H9 (cell line): ENCODE data around the gene MEIS3. TPM values are rescaled to one million over a fixed set of nuclear protein-coding genes. Genes with fewer than 3 reads are reported as not detected.

Experiments used
- DNase-seq: peaks from one replicate; pipeline ENCODE4 v3.0.0-alpha.2; 2017
- H2AFZ ChIP-seq: one replicate; pipeline ENCODE4 v1.6.1; 2013; ENCODE audit warnings: mild to moderate bottlenecking, low read length, control low read depth, moderate library complexity
- H2AK5ac ChIP-seq: 2 replicates; pipeline ENCODE4 v1.6.1; 2013; ENCODE audit warnings: low read length, control low read depth, mixed read lengths; ENCODE audit not compliant: insufficient read length
- H2BK120ac ChIP-seq: one replicate; pipeline ENCODE4 v1.6.1; 2013; ENCODE audit warnings: low read depth, mild to moderate bottlenecking, low read length, control low read depth, inconsistent platforms; ENCODE audit not compliant: poor library complexity, severe bottlenecking
- H2BK12ac ChIP-seq: 2 replicates; pipeline ENCODE4 v1.6.1; 2013; ENCODE audit warnings: low read length, control low read depth, mixed read lengths, low read depth; ENCODE audit not compliant: insufficient read length
- H2BK15ac ChIP-seq: 2 replicates; pipeline ENCODE4 v1.6.1; 2013; ENCODE audit warnings: low read depth, low read length, control low read depth
- H2BK20ac ChIP-seq: one replicate; pipeline ENCODE4 v1.6.1; 2013; ENCODE audit warnings: low read depth, mild to moderate bottlenecking, low read length, control low read depth, inconsistent platforms; ENCODE audit not compliant: poor library complexity, severe bottlenecking
- H2BK5ac ChIP-seq: 2 replicates; pipeline ENCODE4 v1.6.1; 2013; ENCODE audit warnings: low read length, control low read depth, mixed read lengths; ENCODE audit not compliant: insufficient read length
- H3K14ac ChIP-seq: 2 replicates; pipeline ENCODE4 v1.6.1; 2013; ENCODE audit warnings: low read length, control low read depth; ENCODE audit not compliant: insufficient read depth
- H3K18ac ChIP-seq: 2 replicates; pipeline ENCODE4 v1.6.1; 2013; ENCODE audit warnings: low read depth, mild to moderate bottlenecking, mixed read lengths, low read length, control low read depth; ENCODE audit not compliant: insufficient read length
- H3K23ac ChIP-seq: 2 replicates; pipeline ENCODE4 v1.6.1; 2013; ENCODE audit warnings: low read length, control low read depth, mixed read lengths, low read depth; ENCODE audit not compliant: insufficient read length
- H3K23me2 ChIP-seq: 2 replicates; pipeline ENCODE4 v1.6.1; 2013; ENCODE audit warnings: low read depth, mild to moderate bottlenecking, mixed read lengths, low read length, control low read depth; ENCODE audit not compliant: insufficient read length, poor library complexity, severe bottlenecking
- H3K27ac ChIP-seq: 2 replicates; pipeline ENCODE4 v1.5.1; 2013; ENCODE audit warnings: low read length, control low read depth, mixed read lengths, low read depth; ENCODE audit not compliant: insufficient read length
- H3K27me3 ChIP-seq: 2 replicates; pipeline ENCODE4 v1.6.1; 2013; ENCODE audit warnings: low read length, control low read depth, inconsistent platforms; ENCODE audit not compliant: insufficient read depth
- H3K4ac ChIP-seq: 2 replicates; pipeline ENCODE4 v1.6.1; 2013; ENCODE audit warnings: low read depth, mild to moderate bottlenecking, control low read depth, inconsistent platforms, low read length, moderate library complexity
- H3K4me1 ChIP-seq: 2 replicates; pipeline ENCODE4 v1.6.1; 2013; ENCODE audit warnings: low read length, control low read depth, inconsistent platforms; ENCODE audit not compliant: insufficient read depth
- H3K4me2 ChIP-seq: 2 replicates; pipeline ENCODE4 v1.6.1; 2013; ENCODE audit warnings: low read length, control low read depth, mixed read lengths; ENCODE audit not compliant: insufficient read length, insufficient read depth
- H3K56ac ChIP-seq: 2 replicates; pipeline ENCODE4 v1.6.1; 2013; ENCODE audit warnings: low read depth, mild to moderate bottlenecking, mixed read lengths, low read length, control low read depth; ENCODE audit not compliant: insufficient read length
- H3K79me1 ChIP-seq: 2 replicates; pipeline ENCODE4 v1.6.1; 2013; ENCODE audit warnings: low read depth, mild to moderate bottlenecking, moderate library complexity, low read length, control low read depth, inconsistent platforms; ENCODE audit not compliant: insufficient read depth, poor library complexity, severe bottlenecking
- H3K79me2 ChIP-seq: 2 replicates; pipeline ENCODE4 v1.6.1; 2013; ENCODE audit warnings: low read length, control low read depth, inconsistent platforms; ENCODE audit not compliant: insufficient read depth
- H3K9ac ChIP-seq: 2 replicates; pipeline ENCODE4 v1.6.1; 2013; ENCODE audit warnings: low read length, control low read depth, mixed read lengths; ENCODE audit not compliant: insufficient read length; ENCODE audit errors: extremely low read depth
- H3K9me3 ChIP-seq: one replicate; pipeline ENCODE4 v1.6.1; 2013; ENCODE audit warnings: low read depth, low read length, inconsistent platforms; ENCODE audit not compliant: control insufficient read depth
- H3T11ph ChIP-seq: one replicate; pipeline ENCODE4 v1.6.1; 2013; ENCODE audit warnings: mild to moderate bottlenecking, low read length, control low read depth, inconsistent platforms
- H4K20me1 ChIP-seq: one replicate; pipeline ENCODE4 v1.6.1; 2013; ENCODE audit not compliant: control insufficient read depth, insufficient read length, insufficient read depth
- H4K5ac ChIP-seq: 2 replicates; pipeline ENCODE4 v1.6.1; 2013; ENCODE audit warnings: low read depth, mild to moderate bottlenecking, mixed read lengths, low read length, control low read depth; ENCODE audit not compliant: insufficient read length
- H4K8ac ChIP-seq: replicated peaks from 2 replicates; pipeline ENCODE4 v1.6.1; 2013; ENCODE audit warnings: low read length, control low read depth, mixed read lengths, low read depth; ENCODE audit not compliant: insufficient read length
- H4K91ac ChIP-seq: 2 replicates; pipeline ENCODE4 v1.6.1; 2013; ENCODE audit warnings: low read depth, mild to moderate bottlenecking, moderate library complexity, mixed read lengths, low read length, control low read depth; ENCODE audit not compliant: insufficient read length
- H3K27ac Mint-ChIP-seq, 3 experiments: 2 replicates in 2 of 3; 3 replicates in 1 of 3; pipeline ENCODE4 v1.8.0; 2020 to 2021; ENCODE audit warnings: mixed read lengths in 3 of 3, mild to moderate bottlenecking in 1 of 3, moderate library complexity in 1 of 3
- H3K27me3 Mint-ChIP-seq: 2 replicates; pipeline ENCODE4 v1.8.0; 2021; ENCODE audit warnings: low read depth, mild to moderate bottlenecking, moderate library complexity, mixed read lengths
- H3K36me3 Mint-ChIP-seq, 3 experiments: 2 replicates in 2 of 3; 3 replicates in 1 of 3; pipeline ENCODE4 v1.8.0; 2020 to 2021; ENCODE audit warnings: low read depth in 3 of 3, mixed read lengths in 3 of 3; ENCODE audit not compliant: insufficient read depth in 1 of 3
- H3K4me1 Mint-ChIP-seq, 2 experiments: 2 replicates each; pipeline ENCODE4 v1.8.0; 2020; ENCODE audit warnings: mixed read lengths in 2 of 2
- H3K4me3 Mint-ChIP-seq, 2 experiments: 2 replicates in 1 of 2; 3 replicates in 1 of 2; pipeline ENCODE4 v1.8.0; 2020 to 2021; ENCODE audit warnings: mild to moderate bottlenecking in 2 of 2, mixed read lengths in 2 of 2, moderate library complexity in 1 of 2
- H3K9me3 Mint-ChIP-seq, 2 experiments: 2 replicates in 1 of 2; 3 replicates in 1 of 2; pipeline ENCODE4 v1.8.0; 2020; ENCODE audit warnings: mild to moderate bottlenecking in 2 of 2, mixed read lengths in 2 of 2, moderate library complexity in 1 of 2
- WGBS: extraction: QIAGEN DNeasy Blood & Tissue Kit; methylation state at CpG from one replicate; pipeline ENCODE4 v1.1.7; 2013; ENCODE audit warnings: missing lambda C conversion rate, low lambda C conversion rate, mixed read lengths; ENCODE audit not compliant: insufficient read length; ENCODE audit errors: extremely low coverage; 5-methylcytosine and 5-hydroxymethylcytosine counted together
- total RNA-seq: library from RNA; stranded (reverse); gene quantifications from 2 replicates; pipeline ENCODE4 v1.2.1, GENCODE V29; 2021
- TF ChIP-seq, protein P1 (sequence below): fragments of 200-600 bp; sonication (generic); conservative IDR thresholded peaks from 3 replicates; pipeline ENCODE4 v1.8.0; 2021; ENCODE audit warnings: antibody characterized with exemption, mild to moderate bottlenecking

MEIS3 gene
- total RNA-seq, 1 experiment from 2014 or later: 44.0 TPM

DNA sequence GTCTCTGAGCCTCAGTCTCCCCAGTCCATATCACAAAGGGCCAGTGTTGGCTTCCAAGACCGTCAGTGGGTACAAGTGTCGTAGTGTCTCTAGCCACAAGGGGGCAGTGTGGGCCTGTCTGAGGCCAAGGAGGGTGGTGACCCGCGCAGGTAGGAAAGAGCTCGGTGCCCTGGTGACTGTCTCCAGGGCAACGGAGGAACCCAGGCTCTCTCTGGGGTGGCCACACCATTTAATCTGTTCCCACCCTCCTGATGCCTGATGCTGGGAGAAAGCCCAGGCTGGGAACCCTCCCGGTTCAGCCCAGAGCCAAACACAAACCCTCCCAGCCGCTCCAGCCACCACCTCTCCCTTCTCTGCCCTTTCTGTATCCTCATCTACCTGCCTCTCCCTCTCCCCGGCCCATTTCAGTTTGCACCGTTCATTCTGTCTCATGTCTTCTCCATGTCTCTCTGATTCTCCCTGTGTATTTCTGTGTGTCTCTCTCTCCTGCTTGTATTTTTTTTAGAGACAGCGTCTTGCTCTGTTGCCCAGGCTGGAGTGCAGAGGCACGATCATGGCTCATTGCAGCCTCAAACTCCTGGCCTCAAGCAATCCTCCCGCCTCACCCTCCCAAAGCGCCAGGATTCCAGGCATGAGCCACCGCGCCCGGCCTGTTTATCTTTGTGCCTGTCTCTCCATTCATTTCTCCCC, 17.5 kb upstream of the MEIS3 start:
- no peak overlapping the region for H2AFZ ChIP-seq
- Mint-ChIP-seq H3K36me3 (no peaks in the 10 kb centered on the region; a peak in 1 of 7 replicates), H3K27me3 (peaks cover 2% of the 10 kb centered on the region), H3K9me3 (no peaks in the 10 kb centered on the region; a peak in 1 of 5 replicates), H3K4me1 (peaks cover 5 to 13% of the 10 kb centered on the region in 2 experiments), H3K27ac (0 out of 7 replicates have a peak overlapping the region, but pooled peaks of 1 of the 3 experiments have one; percentile 25), H3K4me3 (no peak overlapping the region)
- no peak overlapping the region for H3K23ac ChIP-seq
- H2AK5ac ChIP-seq: no peak overlapping the region
- WGBS: no CpG with 5 or more reads among the region's 17 CpGs
- no peak overlapping the region for H3K27ac ChIP-seq
- H3K18ac ChIP-seq: no peak overlapping the region
- DNase-seq: peak; percentile 84
- no peaks in the 10 kb centered on the region for H3K4me1 ChIP-seq
- no peak overlapping the region for H3K4ac ChIP-seq
- H4K5ac ChIP-seq: no peak overlapping the region
- H3K4me2 ChIP-seq: no peak overlapping the region
- no peak overlapping the region for H2BK20ac ChIP-seq
- no peak overlapping the region for H3K9ac ChIP-seq
- H3K79me1 ChIP-seq: no peaks in the 10 kb centered on the region
- no peak overlapping the region for H2BK15ac ChIP-seq
- H4K8ac ChIP-seq: no peak overlapping the region
- H2BK12ac ChIP-seq: no peak overlapping the region
- H4K20me1 ChIP-seq: no peaks in the 10 kb centered on the region
- no peaks in the 10 kb centered on the region for H3K27me3 ChIP-seq
- H4K91ac ChIP-seq: no peak overlapping the region
- no peak overlapping the region for H2BK120ac ChIP-seq
- H3K23me2 ChIP-seq: no peaks in the 10 kb centered on the region
- no peaks in the 10 kb centered on the region for H3K79me2 ChIP-seq
- H3K9me3 ChIP-seq: no peaks in the 10 kb centered on the region
- no peak overlapping the region for H3K56ac ChIP-seq
- H2BK5ac ChIP-seq: no peak overlapping the region
- no peak overlapping the region for H3K14ac ChIP-seq
- no peak overlapping the region for H3T11ph ChIP-seq
- TF ChIP-seq, protein P1, sequence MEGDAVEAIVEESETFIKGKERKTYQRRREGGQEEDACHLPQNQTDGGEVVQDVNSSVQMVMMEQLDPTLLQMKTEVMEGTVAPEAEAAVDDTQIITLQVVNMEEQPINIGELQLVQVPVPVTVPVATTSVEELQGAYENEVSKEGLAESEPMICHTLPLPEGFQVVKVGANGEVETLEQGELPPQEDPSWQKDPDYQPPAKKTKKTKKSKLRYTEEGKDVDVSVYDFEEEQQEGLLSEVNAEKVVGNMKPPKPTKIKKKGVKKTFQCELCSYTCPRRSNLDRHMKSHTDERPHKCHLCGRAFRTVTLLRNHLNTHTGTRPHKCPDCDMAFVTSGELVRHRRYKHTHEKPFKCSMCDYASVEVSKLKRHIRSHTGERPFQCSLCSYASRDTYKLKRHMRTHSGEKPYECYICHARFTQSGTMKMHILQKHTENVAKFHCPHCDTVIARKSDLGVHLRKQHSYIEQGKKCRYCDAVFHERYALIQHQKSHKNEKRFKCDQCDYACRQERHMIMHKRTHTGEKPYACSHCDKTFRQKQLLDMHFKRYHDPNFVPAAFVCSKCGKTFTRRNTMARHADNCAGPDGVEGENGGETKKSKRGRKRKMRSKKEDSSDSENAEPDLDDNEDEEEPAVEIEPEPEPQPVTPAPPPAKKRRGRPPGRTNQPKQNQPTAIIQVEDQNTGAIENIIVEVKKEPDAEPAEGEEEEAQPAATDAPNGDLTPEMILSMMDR: peak; percentile 93
